Epidermal melanocyte (primary cell): ENCODE results near the gene LTBP2.

Source experiments
- DNase-seq: peaks from one replicate; pipeline ENCODE4 v3.0.0; 2011; ENCODE audit warnings: low spot score; ENCODE audit not compliant: insufficient read length

LTBP2 gene

GRCh38 chr14:74531006-74531405, 81.0 kb downstream of the LTBP2 start:
- no peak for DNase-seq

- no peak for DNase-seq
Observed at GRCh38 chr14:74528886-74529285, 83.2 kb downstream of the LTBP2 start.

- DNase-seq = no peak
Observed at GRCh38 chr14:74528406-74528805, 83.6 kb downstream of the LTBP2 start.

GRCh38 chr14:74527736-74528280, 84.2 kb downstream of the LTBP2 start:
- DNase-seq = no peak

DNA sequence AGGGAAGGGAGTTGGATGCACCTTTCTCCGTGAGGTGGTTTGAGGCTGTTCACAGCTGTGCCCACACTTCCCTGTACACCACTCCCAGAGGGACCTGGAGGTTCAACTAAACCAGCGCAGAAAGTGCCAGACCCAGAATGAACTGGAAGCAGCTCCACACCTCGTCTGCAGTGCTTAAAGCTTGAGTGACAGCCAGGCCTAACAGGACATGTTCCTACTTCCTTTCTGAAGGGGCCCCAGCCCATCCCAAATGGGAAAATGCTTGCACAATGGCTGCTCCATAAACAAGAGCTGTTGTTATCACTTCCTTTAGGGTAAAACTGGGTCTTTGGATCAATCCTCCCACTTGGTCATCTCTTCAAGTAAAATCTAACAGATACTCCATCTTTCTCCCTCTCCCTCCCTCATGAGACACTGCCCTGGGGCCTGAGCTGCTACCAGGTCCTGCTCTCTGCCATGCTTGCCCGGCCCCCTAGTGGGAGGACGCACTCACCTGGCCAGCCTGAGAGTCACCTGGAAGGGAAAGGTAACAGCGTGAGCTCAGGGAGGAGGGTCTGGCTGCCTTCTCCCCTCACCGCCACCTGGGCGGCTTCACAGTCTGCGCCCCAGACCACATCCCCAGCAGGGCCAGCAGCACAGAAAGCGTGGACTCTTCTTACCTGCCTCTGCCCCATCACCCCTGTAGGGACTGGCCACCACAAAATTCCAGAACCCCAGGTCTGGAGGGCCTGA, 85.0 kb downstream of the LTBP2 start:
- no peak for DNase-seq

- DNase-seq = no peak
Observed at GRCh38 chr14:74525361-74525851, 86.6 kb downstream of the LTBP2 start.

DNA sequence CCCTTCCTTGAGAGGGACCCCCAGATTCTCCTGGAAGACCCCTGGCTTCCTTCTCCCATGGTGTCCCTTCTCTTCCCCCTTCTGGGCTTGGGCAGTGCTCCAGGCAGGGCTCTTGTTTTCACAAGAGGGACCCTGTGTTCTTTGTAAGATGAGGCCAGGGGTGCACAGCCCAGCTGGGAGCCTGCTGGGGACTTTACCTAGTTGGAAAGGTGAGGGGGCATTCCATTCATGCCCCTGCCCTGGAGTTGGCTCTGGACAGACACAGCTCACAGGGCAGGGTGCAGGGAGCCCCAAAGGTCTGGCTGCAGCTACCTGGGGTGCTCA, 87.3 kb downstream of the LTBP2 start:
- no peak for DNase-seq

GRCh38 chr14:74524076-74524811, 87.8 kb downstream of the LTBP2 start:
- no peak for DNase-seq

DNA sequence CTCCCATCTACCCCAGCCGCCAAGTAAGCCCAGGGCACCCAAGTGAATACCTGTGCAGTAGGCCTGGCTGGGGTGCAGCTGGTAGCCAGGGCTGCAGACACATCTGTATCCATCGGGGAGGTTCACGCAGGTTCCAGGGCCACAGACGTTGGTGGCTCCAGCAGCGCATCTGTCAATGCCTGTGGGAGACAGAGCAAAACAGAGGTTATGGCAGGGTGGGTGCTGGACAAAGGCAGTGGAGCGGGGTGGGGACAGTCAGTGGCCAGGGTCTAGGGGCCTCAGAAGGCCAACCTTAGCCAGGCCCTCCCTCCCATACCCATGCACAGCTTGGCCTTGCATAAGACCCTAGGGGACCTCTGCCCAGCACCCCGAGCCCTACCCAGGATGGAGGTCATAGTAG, 89.3 kb downstream of the LTBP2 start:
- DNase-seq = no peak

GRCh38 chr14:74521756-74522155, 90.3 kb downstream of the LTBP2 start:
- DNase-seq = no peak

- no peak for DNase-seq
Observed at GRCh38 chr14:74519316-74520074, 92.5 kb downstream of the LTBP2 start.

DNA sequence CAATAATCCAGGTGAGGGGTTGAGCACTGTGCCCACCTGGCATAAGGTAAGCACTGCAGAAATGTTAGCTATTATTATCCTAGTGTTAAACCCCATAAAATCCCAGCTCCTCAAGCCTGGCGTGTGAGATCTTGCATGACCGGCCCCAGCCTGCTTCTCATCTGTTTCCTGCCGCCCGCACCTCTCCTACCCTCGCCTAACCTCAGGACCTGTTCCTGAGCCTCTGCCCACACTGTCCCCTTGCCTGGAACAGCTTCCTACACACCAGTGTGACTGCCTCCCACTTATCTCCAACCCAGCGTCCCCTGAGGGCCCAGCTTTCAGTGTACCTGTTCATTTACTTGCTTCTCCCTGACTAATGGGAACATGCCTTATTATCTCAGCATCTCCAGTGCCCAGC, 93.8 kb downstream of the LTBP2 start:
- no peak for DNase-seq

- no peak for DNase-seq
Observed at GRCh38 chr14:74517731-74518130, 94.3 kb downstream of the LTBP2 start.

GRCh38 chr14:74516451-74517160, 95.4 kb downstream of the LTBP2 start:
- DNase-seq = no peak

GRCh38 chr14:74515891-74516412, 96.1 kb downstream of the LTBP2 start:
- DNase-seq = no peak

- DNase-seq = no peak
Observed at GRCh38 chr14:74514471-74514941, 97.5 kb downstream of the LTBP2 start.

- no peak for DNase-seq
Observed at GRCh38 chr14:74511966-74512830, 99.8 kb downstream of the LTBP2 start.

DNA sequence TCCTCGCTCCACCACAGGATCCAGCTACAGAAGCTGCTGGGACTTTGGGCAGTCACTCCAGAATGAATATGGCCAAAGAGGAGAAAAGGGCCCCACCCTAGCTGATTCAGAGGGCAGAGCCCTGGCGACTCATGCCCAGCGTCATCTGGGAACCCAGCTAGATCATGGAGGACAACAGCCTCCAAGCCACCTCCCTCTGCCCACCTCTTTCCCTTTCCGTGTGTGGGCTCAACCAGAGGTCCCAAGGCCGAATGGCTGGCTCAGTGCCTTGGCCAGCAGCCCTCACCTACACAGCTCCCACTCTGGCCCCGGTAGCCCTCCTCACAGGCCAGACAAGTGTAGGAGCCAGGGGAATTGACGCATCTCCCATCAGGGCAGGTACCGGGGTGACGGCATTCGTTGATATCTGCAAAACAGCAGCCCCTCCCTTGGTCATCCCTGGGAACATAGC, 101.1 kb downstream of the LTBP2 start:
- DNase-seq = no peak

DNA sequence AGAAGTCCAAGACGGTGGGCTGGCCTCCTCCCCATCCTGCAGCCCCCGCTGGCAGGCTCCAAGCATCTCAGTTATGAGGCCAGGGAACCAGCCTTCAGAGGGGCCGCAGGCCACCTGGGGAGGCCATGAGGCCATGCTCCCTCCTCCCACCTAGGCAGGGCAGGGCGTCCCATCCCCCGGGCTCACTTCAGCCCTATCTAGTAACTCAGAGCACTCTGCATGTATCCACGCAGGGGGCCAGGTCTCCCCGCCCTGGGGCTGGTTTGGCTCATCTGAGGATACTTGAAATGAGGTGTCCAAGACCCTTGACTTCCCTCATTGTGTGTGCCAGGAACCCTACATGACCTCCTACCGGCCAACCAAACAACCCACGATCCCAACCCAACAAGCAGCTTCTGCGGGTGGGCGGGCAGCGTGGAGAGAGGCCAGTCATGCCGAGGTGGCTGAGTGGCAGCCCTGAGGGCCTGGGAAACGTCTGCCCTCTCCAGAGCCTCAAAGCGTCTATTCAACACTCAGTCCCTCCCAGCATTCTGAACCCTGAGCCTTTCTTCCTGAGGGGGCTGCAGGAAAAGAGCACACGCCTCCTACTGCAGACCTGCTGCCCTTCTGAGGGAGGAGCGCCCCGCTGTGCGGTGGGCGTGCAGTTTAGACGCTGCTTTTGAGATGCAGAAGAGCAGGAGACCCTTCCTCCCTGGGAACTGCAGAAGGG, 101.7 kb downstream of the LTBP2 start:
- DNase-seq = no peak
